Measurements from ENCODE around the gene PRKD3.

The PRKD3 gene

DNA sequence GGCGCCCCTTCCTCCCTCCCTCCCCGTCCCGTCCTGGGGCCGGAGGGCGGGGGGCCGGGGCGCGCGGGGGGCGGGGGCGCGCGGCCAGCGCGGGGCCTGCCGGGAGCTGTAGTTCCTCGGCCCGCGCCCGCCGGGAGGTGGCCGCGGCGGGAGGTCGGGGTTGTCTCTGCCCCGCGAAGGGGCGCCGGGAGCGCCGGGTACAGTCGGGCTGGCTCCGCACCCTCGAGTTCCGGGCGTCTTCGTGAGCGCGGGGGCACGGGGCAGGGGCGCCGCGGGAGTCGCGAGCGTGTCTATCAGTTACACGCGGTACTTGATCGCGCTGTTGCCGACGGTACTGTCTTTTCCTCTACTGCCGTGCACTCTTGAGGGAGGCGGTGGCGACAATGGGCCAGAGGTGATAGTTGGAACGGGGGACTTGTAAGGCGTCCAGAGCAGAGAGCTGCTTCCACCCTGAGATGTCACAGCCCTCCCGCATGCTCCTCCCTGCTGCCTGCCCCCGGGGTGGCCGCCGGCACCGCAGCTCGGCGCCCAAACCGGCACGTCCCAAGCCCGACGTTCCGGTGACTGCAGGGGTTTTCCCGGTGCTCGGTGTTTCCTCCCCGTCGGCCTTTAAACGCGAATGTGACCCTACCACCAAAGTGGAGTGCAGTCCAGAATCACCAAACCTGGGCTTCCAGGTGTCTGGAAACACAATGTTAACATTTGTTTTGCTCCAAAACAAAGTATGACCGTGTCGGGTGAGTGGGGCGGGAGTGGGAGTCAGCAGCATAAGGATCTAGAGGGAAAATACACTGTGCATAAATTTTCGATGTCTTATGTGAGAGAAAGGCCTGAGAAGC is at the start of gene PRKD3:
PRKD3 (minus strand) TSS at position 48 of the 839 bp plus-strand sequence. CDS start 8,309 bp downstream, outside the sequence.
- peak; percentile 48 to 62 for DNase-seq (ENCODE audit: low read depth in 2 of 2)

DNA sequence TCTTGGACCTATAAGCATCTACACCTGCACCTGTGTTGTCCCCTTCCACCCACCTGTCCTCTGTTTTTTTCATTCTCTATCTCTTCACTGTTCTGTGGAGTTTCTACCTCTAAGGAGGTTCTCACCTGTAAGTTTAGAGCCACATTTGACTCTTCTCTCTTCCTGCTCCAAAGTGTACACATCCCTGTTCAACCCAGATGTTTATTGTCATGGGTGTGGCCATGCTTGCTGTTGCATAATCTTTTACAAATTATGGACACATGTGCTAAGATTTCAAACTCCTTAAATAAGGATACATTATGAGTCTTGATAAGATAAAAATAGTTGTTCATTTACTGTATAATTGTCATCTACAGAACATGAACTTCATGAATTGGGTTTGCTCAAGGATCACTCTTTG is 47.4 kb upstream of the PRKD3 start:
- DNase-seq (ENCODE audit: low read depth in 2 of 2), result no peak

DNA sequence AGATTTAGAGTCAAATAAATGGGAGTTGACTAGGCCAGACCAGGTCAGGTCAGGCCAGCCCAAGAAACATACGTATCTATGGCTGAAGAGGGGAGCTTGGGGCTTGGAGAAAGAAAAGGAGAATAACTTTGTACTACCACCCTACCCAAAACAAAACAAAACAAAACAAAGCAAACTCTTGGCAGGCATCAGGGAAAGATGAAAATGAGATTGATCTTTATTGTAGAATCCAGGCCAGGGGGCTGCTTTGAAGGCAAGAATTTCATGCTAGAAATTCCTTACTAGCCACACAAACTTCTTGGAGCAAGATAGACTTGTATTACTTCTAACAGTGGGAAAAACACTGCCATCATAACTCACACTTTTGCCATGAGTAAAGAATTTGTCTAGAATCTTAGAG is 46.0 kb upstream of the PRKD3 start:
- no peak for DNase-seq (ENCODE audit: low read depth in 2 of 2)

GRCh38 chr2:37367984-37368383 is 43.4 kb upstream of the PRKD3 start:
- no peak for DNase-seq (ENCODE audit: low read depth in 2 of 2)

DNA sequence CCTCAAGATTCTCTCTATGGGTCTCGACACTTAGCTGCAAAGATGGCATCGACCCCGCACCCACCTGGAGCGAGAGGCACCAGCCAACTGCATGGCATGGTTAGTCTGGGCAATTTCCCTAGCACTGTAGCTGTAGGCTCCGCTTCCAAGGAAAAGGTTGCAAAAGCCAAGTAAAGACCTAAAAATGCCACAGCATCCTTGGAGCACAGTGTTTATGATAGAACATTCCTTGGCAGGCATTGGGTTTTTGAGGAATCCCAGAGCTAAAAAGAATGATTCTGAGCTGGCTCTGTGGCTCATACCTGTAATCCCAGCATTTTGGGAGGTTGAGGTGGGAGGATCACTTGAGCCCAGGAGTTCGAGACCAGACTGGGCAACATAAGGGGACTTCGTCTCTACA is 42.7 kb upstream of the PRKD3 start:
- no peak for DNase-seq (ENCODE audit: low read depth in 2 of 2)

GRCh38 chr2:37366773-37367172 is 42.1 kb upstream of the PRKD3 start:
- DNase-seq (ENCODE audit: low read depth in 2 of 2), result no peak

DNA sequence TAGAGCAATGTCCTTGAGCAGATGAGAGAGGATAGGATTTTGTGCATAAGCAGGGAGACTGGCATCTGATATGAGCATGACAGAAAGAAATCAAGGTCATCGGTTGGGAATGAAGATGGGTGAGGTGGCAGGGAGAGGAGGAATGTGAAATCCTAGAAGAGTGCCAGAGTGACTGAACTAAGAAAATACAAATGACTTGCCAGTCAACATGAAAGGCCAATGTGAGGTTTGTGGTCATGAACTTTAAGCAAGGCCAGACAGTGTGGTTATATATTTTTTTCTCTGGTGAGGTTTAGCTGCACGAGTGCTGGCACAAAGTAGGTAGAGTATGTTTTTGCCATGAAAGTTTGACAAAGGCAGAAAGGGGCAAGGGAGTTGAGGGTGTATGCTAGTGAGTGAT is 41.0 kb upstream of the PRKD3 start:
- no peak for DNase-seq (ENCODE audit: low read depth in 2 of 2)

DNA sequence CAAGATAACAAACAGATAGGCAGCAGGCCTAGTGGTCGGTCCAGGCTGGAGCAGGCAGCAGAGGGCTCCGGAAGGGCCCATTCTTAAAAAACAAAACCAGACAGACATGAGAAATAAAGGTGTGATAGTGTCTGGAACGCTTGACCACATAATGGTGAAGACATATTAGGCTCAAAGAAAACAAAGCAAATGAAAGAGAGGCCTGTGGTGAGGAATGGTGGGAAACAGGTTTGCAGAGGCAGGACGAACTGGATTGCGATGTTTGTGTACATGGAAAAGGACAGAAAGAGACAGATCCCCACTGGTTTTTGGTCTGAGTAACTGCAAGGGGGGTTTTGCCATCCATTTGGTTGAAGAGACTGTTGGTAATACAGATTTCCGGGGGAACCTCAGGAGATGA is 39.7 kb upstream of the PRKD3 start:
- DNase-seq (ENCODE audit: low read depth in 2 of 2), result no peak

GRCh38 chr2:37361994-37362698 is 37.5 kb upstream of the PRKD3 start:
- no peak for DNase-seq (ENCODE audit: low read depth in 2 of 2)

DNA sequence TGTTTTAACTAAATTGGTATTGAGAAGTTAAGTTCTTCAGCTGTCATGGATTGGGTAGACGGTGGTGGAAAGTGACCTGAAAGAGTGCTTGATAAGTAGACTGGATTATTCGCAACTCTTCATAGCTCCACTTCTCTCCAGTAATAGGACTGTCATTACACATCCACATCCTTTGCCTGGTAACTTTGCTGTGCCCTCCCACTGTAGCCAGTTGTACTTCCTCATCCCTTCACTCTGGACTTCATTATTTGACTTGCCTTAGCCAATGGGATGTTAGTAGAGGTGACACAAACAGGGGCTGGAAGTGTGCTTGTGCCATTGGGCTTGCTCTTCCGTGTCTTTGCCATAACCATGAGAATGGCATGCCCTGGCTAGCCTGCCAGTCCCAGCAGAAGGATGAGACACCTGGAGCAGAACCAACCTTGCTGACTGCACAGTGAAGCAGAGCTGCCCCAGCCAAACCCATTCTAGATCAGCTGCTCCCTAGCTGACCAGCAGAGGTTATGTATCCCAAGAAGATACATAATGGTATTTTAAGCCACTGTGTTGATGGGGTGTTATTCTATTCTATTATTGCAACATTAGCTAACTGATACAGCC is 36.7 kb upstream of the PRKD3 start:
- DNase-seq (ENCODE audit: low read depth in 2 of 2), result no peak

- DNase-seq (ENCODE audit: low read depth in 2 of 2), result no peak
Observed at GRCh38 chr2:37358466-37358865, 33.8 kb upstream of the PRKD3 start.

GRCh38 chr2:37357530-37357929 is 32.9 kb upstream of the PRKD3 start:
- no peak for DNase-seq (ENCODE audit: low read depth in 2 of 2)

GRCh38 chr2:37357069-37357468 is 32.4 kb upstream of the PRKD3 start:
- no peak for DNase-seq (ENCODE audit: low read depth in 2 of 2)

GRCh38 chr2:37356299-37356698 is 31.7 kb upstream of the PRKD3 start:
- no peak for DNase-seq (ENCODE audit: low read depth in 2 of 2)

DNA sequence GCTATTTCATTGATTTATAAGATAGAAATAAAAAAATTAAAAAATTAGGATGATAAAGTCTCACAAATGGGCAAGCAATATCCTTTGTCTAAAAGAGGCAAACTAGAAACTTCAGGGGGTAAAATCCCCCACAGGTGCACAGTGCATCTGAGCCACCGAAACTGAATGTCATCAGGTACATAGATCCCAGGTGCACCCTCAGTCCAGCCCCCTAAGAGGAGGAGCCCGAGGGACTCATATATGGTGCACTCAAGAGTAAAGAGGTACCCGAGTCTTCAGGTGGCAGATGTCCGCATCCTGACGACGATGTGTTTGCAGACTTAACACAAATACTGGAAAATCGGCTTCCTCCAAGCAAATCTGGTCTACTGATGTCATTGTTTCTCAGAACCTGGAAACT is 31.1 kb upstream of the PRKD3 start:
- DNase-seq (ENCODE audit: low read depth in 2 of 2), result no peak

DNA sequence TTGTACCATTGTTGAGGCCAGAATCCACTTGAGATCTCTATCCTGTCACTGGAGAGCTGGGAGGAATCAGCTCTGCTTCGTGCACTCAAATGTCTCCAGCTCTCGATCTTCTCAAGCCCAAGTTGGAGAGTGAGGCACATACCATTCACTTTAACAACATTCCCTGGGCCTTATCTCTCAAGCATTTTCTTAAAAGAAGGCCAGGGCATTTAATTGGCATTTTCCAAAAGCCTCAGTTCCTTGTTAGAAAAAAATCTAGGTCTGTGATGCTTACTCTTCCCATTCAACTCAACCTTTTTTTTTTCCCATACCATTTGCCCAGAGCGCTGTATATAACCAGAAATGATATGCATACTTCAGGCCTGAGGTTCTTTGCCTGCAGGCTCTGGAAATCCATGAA is 29.9 kb upstream of the PRKD3 start:
- no peak for DNase-seq (ENCODE audit: low read depth in 2 of 2)

DNA sequence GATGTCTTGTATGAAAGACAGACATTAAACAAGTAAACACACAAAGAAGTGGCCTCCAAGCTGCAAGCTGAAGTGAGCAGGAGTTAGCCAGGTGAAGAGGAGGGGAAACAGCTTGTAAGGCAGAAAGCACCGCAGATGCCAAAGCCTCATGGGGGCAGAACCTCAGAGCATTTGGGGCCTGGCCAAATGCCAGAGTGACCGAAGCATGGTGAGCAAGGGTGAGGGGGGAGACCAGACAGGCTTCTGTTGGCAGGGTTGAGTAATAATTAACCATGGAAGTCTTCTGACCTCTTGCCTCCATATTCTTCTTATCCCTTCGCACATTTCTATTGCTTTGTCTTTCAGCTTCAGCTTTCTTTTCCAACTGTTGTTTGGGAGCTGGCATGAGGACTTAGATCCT is 25.4 kb upstream of the PRKD3 start:
- DNase-seq (ENCODE audit: low read depth in 2 of 2), result no peak

DNA sequence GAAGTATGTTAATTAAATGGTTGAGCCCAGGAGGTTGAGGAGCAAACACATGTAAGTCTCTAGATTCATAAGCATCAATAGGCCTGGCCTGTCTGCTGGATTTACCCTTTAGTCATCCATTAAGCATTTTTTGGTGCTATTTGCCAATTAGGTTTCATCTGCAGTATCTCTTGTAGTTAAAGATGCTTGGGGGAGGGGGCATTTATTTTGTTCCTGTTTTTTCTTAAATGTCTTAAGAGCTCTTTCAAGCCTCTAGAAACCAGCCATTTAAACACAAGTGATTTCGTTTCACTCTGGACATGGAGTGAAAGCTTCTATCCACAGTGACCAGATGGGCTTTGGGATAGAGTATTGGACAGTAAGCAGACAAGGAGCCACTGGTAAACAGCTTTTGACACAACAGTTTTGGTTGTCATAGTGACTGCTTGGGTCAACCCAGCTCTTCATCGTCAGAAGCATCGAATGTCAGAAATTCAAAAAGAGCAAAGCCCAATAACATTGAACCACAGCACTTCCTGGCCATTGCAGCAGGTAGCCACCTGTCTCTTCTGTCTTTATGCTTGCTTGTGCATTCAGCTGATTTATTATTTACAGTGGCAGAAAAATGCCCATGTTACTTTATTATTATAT is 24.7 kb upstream of the PRKD3 start:
- no peak for DNase-seq (ENCODE audit: low read depth in 2 of 2)

DNA sequence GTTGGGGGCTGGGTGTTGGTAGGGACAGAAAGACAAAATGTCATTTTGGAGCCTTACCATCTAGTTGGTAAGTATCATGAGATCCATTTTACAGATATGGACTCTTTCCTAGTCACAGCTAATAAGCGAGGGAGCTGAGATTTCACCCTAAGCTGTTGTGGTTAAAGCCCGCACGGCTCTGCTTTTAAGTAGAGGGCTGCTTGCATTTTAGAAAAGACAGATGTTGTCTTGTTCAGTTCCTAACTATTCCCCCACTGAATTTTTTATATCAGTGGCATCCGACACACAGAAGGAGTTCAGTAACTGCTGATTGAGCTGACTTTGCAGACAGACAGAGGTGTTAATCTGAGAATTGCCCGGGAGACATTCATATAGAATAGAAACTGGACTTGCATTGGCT is 23.5 kb upstream of the PRKD3 start:
- no peak for DNase-seq (ENCODE audit: low read depth in 2 of 2)

DNA sequence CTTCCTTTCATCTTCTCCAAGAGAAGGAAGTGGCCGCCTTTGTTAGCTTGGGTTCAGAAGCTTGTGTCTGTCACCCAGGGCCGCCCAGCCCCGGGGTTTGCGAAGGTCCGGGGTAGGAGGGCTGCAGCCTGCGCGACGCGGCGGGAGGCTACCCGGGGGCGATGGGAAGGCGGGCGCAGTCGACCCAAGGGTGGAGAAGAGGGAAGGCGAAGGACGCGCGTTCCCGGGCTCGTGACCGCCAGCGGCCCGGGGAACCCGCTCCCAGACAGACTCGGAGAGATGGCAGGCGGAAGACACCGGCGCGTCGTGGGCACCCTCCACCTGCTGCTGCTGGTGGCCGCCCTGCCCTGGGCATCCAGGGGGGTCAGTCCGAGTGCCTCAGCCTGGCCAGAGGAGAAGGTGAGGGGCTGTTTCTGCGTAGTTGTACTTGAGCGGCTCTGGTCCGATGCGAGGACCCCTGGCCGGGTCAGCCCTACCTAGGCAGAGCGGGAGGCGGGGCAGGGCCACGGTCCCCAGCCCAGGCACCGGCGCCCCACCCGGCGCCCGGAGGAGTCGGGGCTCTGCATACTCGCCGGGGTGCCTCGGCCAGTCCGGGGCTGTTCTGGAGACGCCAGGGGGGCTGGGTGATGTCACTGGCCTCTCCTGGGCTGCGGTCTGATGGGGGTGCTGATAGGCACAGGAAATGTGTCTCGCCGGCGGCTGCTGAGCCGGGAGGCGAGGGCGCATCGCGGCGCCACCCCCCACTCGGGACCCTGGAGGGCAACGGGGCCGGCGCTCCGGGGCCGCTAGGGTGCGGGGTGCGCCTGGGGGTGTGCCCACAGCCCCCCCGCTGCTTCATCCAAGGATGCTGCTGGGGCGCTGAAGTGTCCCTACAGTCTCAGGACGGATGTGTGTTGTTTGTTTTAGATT is 20.1 kb upstream of the PRKD3 start, which contains the start of gene QPCT:
QPCT (plus strand) TSS at position 178 of the 909 bp plus-strand sequence; CDS start at position 280, 102 bp downstream.
- peak; percentile 28 to 58 for DNase-seq (ENCODE audit: low read depth in 2 of 2)

Data from stimulated activated CD8-positive, alpha-beta memory T cell treated with anti-CD3 and anti-CD28 coated beads, Interleukin-2, amount 100 ng/mL, for 48 hours (primary cell).